Measurements from ENCODE around the gene TXNL4B. TPM values are rescaled to one million over a fixed set of nuclear protein-coding genes. Genes with fewer than 3 reads are reported as not detected.

TXNL4B gene
- polyA plus RNA-seq (ENCODE audit: insufficient read length) = 24.0 TPM
- long read RNA-seq, donor 1, transcript TXNL4B-201 (4 exons, 2,556 nt) = major isoform, 7 of 7 reads
- long read RNA-seq, donor 1, partial matches to known transcripts = 0 of 7 reads
- long read RNA-seq, donor 1, other reads (novel, unspliced or antisense) = 0 of 7 reads
- long read RNA-seq, donor 2, partial matches to known transcripts = 27 of 31 reads
- long read RNA-seq, donor 2, other reads (novel, unspliced or antisense) = 0 of 31 reads
- long read RNA-seq, donor 3, partial matches to known transcripts = 0 of 1 reads
- long read RNA-seq, donor 3, other reads (novel, unspliced or antisense) = 0 of 1 reads
- long read RNA-seq, donor 4, partial matches to known transcripts = 0 of 1 reads
- long read RNA-seq, donor 4, other reads (novel, unspliced or antisense) = 0 of 1 reads
- long read RNA-seq, donor 5, transcript TXNL4B-201 (4 exons, 2,556 nt) = major isoform, 9 of 9 reads
- long read RNA-seq, donor 5, partial matches to known transcripts = 0 of 9 reads
- long read RNA-seq, donor 5, other reads (novel, unspliced or antisense) = 0 of 9 reads
- long read RNA-seq, donor 6, transcript TXNL4B-201 (4 exons, 2,556 nt) = major isoform, 7 of 61 reads
- long read RNA-seq, donor 6, partial matches to known transcripts = 53 of 61 reads
- long read RNA-seq, donor 6, other reads (novel, unspliced or antisense) = 0 of 61 reads
- long read RNA-seq, donor 7, transcript TXNL4B-201 (4 exons, 2,556 nt) = major isoform, 7 of 8 reads
- long read RNA-seq, donor 7, partial matches to known transcripts = 0 of 8 reads
- long read RNA-seq, donor 7, other reads (novel, unspliced or antisense) = 0 of 8 reads
- long read RNA-seq, donor 8, partial matches to known transcripts = 12 of 14 reads
- long read RNA-seq, donor 8, other reads (novel, unspliced or antisense) = 0 of 14 reads

GRCh38 chr16:72093448-72094265 lies at the start of gene TXNL4B, which contains the start of gene DHX38:
Gene TXNL4B (minus strand): TSS chr16:72093620. CDS start chr16:72090749, 2,871 bp downstream.
Gene DHX38 (plus strand): TSS chr16:72093847. CDS start chr16:72096158, 2,311 bp downstream.
- DNase-seq = peak; percentile 99

GRCh38 chr16:72142476-72142875 lies 49.1 kb upstream of the TXNL4B start:
- DNase-seq = no peak

GRCh38 chr16:72139908-72140307 lies 46.5 kb upstream of the TXNL4B start:
- DNase-seq = no peak

GRCh38 chr16:72138064-72138572 lies 44.7 kb upstream of the TXNL4B start:
- DNase-seq = no peak

- no peak for DNase-seq
Measured at GRCh38 chr16:72137380-72138063, 44.1 kb upstream of the TXNL4B start.

- DNase-seq = no peak
Measured at GRCh38 chr16:72134507-72134906, 41.1 kb upstream of the TXNL4B start.

- no peak for DNase-seq
Measured at GRCh38 chr16:72132726-72133125, 39.3 kb upstream of the TXNL4B start.

DNA sequence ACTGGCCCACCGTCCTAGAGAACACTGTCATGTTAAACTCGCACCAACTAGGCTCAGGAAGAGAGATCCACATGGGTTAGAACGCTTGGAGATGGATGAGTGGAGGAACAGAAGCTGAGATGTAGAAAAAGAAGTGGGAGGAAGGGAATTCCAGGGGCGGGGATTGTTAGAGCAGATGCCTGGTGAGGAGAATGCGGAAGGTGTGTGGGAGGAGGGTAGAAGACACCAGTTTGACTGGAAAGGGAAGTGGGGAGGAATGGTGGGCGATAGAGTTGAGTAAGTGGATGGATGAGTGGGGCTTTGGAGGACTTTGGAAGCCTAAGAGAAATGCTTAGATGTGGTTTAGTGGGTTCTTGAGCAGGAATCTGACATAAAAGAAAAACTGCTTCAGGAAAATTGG lies 37.6 kb upstream of the TXNL4B start:
- DNase-seq = no peak

DNA sequence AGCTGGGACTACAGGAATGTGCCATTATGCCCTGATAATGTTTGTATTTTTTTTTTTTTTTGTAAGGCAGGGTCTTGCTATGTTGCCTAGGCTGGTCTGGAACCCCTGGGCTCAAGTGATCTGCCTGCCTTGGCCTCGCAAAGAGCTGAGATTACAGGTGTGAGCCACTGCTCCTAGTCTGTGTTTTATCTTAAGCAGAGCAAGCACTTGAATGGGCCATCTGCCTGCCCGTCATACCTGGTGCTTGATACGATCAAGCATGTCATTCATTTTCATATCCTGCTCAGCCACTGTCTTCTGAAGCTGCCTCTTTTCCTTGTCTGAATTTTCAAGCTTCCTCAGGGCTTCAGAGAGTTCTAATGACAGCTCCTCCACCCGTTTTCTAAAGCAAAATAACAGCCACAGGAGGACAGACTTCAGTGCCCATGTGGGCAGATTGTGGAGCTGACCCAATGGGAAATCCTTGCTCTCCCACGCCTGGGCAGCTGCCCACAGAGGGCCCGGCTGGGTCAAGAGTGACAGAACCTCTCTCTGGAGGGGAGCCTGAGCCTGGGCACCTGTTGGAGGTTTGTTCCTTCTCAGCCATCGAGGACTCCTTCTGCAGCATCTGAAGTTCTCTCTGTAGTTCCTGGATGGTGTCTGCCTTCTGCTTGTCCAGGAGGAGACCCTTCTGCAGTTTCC lies 36.7 kb upstream of the TXNL4B start:
- DNase-seq = no peak

- no peak for DNase-seq
Measured at GRCh38 chr16:72128701-72129100, 35.3 kb upstream of the TXNL4B start.

DNA sequence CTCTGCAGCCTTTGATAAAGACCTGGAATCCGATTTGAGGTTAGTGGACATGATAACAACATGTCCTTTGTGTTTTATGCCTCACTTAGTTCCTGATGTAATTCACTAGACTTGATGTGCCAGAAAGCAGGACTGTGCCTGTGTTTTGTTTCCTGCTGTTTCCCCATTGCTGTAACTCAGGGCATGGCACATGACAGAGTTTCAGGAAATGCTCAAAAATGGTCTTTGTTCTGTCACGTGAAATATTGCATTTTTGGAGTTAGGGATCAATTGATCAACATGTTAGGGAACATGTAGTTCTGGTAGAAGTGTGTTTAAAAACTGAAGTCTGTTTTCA lies 33.0 kb upstream of the TXNL4B start:
- no peak for DNase-seq

DNA sequence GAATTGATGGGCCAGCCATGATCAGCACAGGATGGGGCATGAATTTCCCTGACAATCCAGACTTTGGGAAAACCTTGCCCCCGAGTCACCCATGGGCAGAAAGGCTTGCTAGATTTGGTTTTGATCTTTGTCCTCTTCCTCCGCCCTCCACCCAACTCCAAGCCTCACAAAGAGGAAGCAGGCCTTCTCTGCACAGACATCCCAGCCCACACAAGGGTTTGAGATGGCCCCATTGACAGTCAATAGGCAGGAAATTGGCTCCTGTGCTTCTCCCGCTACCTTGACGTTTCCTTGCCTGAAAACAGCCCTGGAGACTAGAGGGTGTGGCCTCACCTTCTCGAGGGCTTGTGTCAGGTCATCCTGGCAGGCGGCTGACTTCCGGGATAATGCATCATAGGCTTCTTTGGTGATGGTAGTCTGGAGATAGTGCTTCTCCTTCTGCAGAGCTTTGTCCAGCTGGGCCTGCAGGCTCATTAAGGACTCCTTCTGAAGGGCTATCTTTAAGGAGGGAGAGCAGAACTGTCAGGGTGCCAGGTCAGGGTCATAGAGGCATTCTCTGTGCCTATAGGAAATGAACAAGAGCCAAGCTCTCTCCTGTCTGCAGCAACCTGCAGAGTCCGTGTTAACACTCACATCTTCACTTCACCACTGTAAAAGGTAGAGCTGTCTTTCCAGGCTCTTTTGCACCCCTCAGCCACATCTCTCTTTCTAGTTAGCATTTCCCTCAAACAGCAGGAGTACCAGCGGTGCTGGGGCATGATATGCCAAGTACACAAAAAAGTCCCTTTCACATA lies 32.4 kb upstream of the TXNL4B start:
- DNase-seq = no peak

- peak; percentile 68 for DNase-seq
Measured at GRCh38 chr16:72124761-72125634, 31.6 kb upstream of the TXNL4B start.

DNA sequence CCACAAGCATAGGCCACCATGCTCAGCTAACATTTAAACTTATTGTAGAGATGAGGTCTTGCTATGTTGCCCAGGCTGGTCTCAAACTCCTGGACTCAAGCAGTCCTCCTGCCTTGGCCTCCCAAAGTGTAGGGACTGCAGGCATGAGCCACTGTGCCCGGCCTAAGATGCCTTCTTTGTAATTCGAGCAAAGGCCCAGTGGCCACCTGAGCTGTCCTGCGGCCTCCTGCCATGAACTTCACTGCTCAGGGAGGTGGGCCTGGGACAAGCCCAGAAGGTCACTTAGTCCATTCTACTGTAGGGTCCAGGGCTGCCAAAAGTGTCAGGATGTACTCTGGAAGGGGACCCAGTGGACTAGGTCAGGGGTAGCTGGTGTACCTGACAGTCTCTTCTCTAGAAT lies 30.7 kb upstream of the TXNL4B start:
- no peak for DNase-seq

GRCh38 chr16:72123426-72123825 lies 30.0 kb upstream of the TXNL4B start:
- no peak for DNase-seq

DNA sequence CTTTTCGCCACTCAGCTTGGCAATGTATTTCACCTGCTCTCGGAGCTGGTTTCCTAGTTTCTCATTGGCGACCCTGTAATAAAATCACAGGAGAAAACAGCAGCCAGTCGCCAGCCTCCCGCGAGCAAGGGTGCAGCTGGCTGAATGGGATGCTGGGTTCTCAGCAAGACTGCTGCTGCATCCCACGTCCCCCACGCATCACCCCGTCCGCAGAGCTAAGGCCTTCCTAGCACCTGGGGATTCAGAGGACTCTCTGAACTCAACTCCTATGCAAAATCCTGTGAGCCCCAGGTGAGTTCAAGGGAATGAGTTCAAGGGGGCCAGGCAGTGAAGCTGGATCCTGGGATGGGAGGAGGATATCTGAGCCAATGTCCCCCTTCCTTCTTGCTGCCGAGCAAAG lies 29.5 kb upstream of the TXNL4B start:
- DNase-seq = no peak

GRCh38 chr16:72122308-72122707 lies 28.9 kb upstream of the TXNL4B start:
- no peak for DNase-seq

DNA sequence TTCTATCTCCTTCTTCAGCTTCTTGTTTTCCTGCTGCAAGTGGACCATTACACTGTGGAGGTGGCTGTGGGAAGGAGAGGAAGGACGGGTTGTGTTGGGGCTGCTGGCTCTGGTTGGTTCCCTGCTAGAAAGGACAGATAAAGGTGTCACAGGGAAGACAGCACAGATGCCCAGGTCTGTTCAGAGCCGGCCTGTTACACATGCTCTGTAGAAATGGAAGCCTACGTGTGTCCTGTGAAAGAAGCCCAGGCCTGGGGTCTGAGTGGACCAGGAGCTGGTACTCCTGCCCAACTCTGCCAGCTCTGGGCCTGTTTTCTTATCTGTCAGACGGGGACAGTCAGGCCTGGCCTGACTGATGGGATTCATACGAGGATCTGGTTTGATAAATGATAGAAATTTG lies 26.6 kb upstream of the TXNL4B start:
- no peak for DNase-seq

- no peak for DNase-seq
Measured at GRCh38 chr16:72113616-72113945, 20.2 kb upstream of the TXNL4B start.
